ENCODE measurements around the gene INIP.

INIP gene

GRCh38 chr9:112717661-112718331 lies at the start of gene INIP:
INIP (minus strand) TSS chr9:112718117; CDS start chr9:112716485, 1,632 bp downstream.
- peak; percentile 86 for DNase-seq

DNA sequence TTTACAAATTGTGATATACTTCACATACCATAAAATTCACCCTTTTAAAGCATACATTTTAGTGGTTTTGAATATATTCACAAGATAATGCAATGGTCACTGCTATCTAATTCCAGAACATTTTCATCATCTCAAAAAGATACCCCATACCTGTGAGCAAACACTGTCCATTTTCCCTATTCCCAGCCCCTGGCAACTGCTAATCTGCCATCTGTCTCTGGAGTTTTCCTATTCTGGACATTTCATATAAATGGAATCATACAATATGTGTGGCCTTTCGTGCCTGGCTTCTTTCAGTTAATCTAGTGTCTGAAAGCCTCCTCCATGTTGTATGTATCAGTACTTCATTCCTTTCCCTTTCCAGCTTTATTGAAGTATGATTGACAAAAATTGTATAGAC lies 47.4 kb upstream of the INIP start:
- no peak for DNase-seq

DNA sequence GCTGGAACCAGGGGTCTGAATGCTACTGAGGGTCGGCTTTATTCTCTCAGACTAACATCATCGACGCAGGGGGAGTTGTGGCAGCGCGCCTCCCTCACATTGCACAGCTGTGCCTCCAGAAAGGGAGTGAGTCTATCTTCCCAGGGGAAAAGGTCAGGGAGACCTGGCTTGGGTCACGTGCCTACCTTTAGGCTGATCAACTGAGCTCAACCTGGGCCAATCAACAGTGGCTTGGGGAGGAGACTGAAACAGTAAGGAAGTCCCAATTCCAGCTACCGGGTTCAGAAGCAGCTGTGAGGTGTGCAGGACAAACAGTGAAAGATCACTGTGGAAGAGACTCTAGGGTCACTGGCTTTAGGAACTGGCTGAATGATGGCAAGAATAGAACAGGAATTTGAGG lies 46.9 kb upstream of the INIP start:
- DNase-seq = no peak

DNA sequence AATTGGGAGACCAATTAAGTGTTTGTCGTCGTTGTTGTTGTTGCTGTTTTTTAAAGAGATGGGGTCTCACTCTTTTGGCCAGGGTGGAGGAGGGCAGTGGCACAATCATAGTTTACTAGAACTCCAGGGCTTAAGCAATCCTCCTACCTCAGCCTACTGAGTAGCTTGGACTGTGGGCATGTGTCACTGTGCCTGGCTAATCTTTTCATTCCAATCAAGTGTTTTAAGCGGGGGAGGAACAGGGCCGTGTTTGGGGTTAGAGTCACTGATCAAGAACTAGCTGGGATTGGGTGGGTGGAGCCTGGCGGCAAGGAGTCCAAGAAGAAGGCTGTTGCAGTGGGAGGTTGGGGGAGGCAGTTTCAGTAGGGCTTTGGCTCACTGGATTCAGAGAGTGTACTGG lies 46.4 kb upstream of the INIP start:
- DNase-seq = no peak

- DNase-seq = no peak
Measured at GRCh38 chr9:112762726-112763518, 45.0 kb upstream of the INIP start.

DNA sequence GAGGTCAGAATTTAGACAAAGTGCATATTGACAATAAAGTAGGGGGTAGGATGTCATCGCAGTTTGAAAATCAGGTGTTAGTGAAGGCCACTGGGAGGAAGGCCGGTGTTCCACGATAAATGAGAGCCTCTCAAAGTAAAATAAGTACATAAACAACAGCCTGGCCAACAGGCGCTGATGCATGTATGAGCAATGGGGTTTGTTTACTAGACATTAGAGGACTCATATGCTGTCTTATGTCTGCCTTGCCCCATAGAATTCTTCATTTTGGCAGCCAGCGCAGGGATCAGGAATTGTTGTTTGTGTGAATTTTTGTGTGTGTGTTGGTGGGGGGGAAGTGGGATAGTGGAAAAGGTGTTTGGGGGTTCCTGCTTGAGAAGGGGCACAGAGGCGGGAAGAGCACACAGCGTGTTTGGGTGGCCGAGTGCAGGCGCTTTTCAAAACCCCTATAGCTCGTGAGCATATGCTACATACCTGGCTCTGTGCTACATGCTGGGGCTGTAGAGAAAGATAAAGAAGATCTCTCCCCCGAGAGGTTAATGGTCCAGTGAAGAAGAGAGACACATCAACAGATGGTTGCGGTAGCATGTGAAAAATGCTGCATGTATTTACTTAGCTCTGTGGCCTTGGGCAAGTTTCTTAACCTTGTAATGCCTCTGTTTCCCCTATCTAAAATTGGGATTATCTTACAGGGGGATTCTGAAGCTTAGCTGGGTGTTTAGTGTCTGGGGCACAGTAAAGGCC lies 44.2 kb upstream of the INIP start:
- no peak for DNase-seq

DNA sequence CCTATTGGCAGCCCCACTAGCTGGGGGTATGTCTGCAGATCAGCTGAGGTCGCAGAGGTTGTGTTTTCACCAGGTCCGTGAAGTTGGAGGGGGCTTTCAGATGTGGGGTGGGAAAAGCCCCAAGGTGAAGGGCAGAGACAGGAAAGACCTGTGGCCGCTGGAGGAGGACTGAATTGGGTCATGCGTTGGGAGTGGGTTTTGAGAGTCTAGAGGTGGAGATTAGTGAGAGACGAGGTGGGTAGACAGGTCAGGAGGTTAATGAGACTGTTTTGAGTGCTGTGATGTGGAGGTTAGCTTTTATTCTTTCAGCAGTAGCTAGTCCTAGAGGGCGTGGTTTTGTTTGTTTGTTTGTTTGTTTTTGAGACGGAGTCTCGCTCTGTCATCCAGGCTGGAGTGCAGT lies 42.9 kb upstream of the INIP start:
- DNase-seq = no peak

DNA sequence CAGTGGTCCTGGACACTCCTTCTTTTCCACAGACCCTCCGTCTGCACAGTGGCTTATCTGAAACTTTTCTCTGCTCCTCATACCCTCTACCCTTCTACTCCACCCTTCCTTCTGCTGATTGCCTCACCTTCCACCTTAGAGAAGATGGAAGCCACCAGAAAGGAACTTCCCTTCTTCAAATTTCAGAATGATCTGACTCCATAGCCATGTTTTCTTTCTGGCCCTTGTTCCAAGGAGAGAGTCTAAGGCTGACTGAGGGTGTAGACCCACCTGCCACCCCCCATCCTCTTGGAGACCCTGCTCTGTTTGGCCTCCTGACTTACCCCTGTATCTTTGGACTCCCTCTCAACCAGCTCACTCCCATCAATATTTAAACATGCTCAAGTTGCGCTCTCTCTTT lies 40.0 kb upstream of the INIP start:
- no peak for DNase-seq

GRCh38 chr9:112757282-112757883 lies 39.5 kb upstream of the INIP start:
- no peak for DNase-seq

- DNase-seq = no peak
Measured at GRCh38 chr9:112755675-112756074, 37.8 kb upstream of the INIP start.

DNA sequence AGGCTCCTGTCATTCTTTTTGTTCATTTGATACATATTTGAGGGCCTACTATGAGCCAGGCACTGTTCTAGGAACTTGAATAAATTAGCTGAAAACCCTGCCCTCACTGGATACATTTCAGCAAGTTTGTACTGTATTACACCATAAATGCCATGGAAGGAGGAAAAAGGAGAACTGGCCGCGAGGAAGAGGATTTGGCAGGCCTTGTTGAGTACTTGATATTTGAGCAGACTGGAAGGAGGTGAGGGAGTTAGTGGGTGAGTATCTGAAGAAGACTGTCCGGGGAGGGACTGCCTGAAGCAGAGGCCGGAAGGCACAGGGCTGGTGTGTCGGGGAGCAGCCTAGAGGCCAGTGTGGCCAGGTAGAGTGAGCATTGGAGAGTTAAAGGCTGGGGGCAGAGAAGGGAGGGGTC lies 37.1 kb upstream of the INIP start:
- DNase-seq = no peak

DNA sequence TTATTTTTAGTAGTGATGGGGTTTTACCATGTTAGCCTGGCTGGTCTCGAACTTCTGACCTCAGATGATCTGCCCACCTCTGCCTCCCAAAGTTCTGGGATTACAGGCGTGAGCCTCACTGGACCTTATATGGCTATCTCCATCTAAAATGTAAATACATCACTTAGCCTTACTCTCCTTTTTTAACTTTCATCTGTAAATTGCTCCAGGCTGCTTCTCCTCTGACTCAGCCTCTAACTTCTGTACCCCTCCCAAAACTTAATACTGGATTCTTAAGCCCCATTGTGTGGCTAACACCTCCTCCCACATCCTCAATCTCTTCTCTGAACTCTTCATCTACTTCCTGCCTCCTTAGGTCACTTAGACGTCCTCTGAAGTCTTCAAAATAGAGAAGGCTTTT lies 36.7 kb upstream of the INIP start:
- no peak for DNase-seq

DNA sequence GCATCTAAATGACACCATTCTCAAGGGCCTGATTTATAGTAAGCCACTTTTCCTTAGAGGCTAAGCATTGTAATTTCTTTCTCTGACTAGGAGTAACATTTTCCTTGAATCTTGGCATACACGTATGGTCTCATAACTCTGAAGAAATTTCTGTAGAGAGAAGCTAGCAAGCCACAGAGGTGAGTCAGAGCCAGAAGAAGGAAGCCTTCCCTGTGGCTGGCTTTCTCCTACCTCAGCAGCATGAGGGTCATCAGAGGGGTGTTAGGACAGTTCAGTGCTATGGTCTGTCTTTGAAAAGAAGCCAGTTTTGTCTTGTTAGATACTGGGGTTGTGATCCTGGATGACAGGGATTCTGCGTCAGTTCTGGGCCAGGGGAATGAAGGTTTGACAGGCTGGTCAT lies 35.8 kb upstream of the INIP start:
- DNase-seq = no peak

GRCh38 chr9:112752334-112753125 lies 34.6 kb upstream of the INIP start:
- no peak for DNase-seq

- DNase-seq = peak; percentile 31
Measured at GRCh38 chr9:112751056-112751795, 33.3 kb upstream of the INIP start.

DNA sequence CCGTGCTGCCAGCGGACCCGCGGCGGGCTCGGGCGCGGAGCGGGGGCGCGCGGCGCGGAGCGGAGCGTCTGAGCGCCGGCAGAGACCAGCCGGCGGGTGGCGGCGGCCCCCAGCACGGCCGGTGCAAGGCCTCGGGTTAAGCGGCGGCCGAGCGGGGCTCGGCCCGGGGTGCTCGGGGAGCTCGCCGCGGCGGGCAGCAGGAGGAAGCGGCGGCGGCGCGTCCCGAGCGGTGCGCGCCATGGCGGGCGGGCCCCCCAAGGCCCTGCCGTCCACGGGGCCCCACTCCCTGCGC lies 32.8 kb upstream of the INIP start:
- DNase-seq = no peak

- DNase-seq = peak; percentile 78
Measured at GRCh38 chr9:112750016-112750763, 32.3 kb upstream of the INIP start, which contains the start of gene SNX30. SNX30 (plus strand) TSS chr9:112750760; CDS start chr9:112751002, 242 bp downstream.

DNA sequence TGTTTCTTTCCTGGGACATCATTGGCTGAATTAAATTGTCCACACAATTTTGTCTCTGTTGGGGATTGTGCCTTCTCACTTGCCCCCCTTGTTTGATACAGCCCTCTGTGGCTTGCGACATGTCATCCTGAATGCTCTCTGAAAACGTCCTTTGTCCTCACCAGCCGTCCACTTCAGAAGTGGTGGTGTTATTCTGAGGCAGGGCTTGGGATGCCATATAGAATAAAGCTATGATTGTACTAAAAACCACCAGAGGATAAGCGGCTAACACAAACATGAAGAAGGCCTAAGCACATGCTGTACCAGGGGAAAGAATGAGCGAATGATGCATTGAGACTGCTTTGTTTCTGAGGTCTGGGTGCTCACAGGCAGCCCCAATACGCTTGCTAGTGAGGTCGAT lies 29.2 kb upstream of the INIP start:
- DNase-seq = no peak

- DNase-seq = no peak
Measured at GRCh38 chr9:112744177-112744576, 26.3 kb upstream of the INIP start.

- no peak for DNase-seq
Measured at GRCh38 chr9:112743216-112743836, 25.4 kb upstream of the INIP start.

DNA sequence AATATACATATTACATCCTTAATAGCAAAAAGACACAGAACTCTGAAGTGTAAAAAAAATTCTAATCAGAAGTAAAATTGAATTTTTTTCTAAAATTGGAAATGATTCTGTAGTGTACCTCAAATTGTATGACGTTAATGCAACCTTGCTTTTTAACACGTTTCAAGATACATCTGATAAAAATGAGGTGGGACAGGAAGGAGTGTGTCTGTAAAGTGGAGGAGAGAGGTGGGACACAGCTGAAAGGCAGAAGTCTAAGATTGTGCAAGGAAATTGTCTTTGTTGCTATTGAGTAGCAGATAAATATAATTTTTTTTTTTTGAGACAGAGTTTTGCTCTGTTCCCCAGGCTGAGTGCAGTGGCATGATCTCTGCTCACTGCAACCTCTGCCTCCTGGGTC lies 17.0 kb upstream of the INIP start:
- no peak for DNase-seq

Measured in SHP77 treated with DMSO at 0.1 percent for 48 hours (cell line).